Stimulated activated CD8-positive, alpha-beta memory T cell treated with anti-CD3 and anti-CD28 coated beads, Interleukin-15, amount 100 ng/mL, for 1 hour (primary cell): Measurements from ENCODE around the gene QKI.
A peak's percentile ranks its signal among the peaks of the same experiment; 100 is the strongest.
"Not testable (repeated sequence)": the region's sequence is repeated elsewhere in the genome, so short reads cannot be mapped to it uniquely, and the experiment has no call there.

Experiments used
- DNase-seq: peaks from one replicate; pipeline ENCODE4 v3.0.0-alpha.2; 2020; ENCODE audit warnings: low read depth

The QKI gene

GRCh38 chr6:163414117-163414945 lies at the start of gene QKI:
QKI (plus strand) TSS chr6:163414718; CDS start chr6:163415194, 476 bp downstream.
- peak; percentile 59 for DNase-seq

GRCh38 chr6:163366288-163366687 lies 48.2 kb upstream of the QKI start:
- DNase-seq: no peak

- no peak for DNase-seq
These were observed 46.9 kb upstream of the QKI start for GRCh38 chr6:163367497-163368183.

- DNase-seq: no peak
These were observed 45.4 kb upstream of the QKI start for GRCh38 chr6:163369141-163369540.

- DNase-seq: no peak
These were observed 44.7 kb upstream of the QKI start for GRCh38 chr6:163369628-163370365.

- DNase-seq: no peak
These were observed 43.9 kb upstream of the QKI start for GRCh38 chr6:163370464-163371117.

GRCh38 chr6:163371129-163371528 lies 43.4 kb upstream of the QKI start:
- DNase-seq: no peak

- no peak for DNase-seq
These were observed 41.3 kb upstream of the QKI start for GRCh38 chr6:163373240-163373639.

- no peak for DNase-seq
These were observed 39.2 kb upstream of the QKI start for GRCh38 chr6:163375361-163375760.

GRCh38 chr6:163376187-163376586 lies 38.3 kb upstream of the QKI start:
- DNase-seq: no peak

- no peak for DNase-seq
These were observed 37.0 kb upstream of the QKI start for GRCh38 chr6:163377561-163377960.

- no peak for DNase-seq
These were observed 34.3 kb upstream of the QKI start for GRCh38 chr6:163380216-163380615.

- DNase-seq: no peak
These were observed 33.3 kb upstream of the QKI start for GRCh38 chr6:163381118-163381756.

- not testable (repeated sequence) for DNase-seq
These were observed 31.1 kb upstream of the QKI start for GRCh38 chr6:163383396-163383795.

GRCh38 chr6:163383912-163384311 lies 30.6 kb upstream of the QKI start:
- DNase-seq: no peak

- no peak for DNase-seq
These were observed 30.0 kb upstream of the QKI start for GRCh38 chr6:163384510-163384909.

- DNase-seq: not testable (repeated sequence)
These were observed 29.0 kb upstream of the QKI start for GRCh38 chr6:163385503-163385902.

- no peak for DNase-seq
These were observed 28.1 kb upstream of the QKI start for GRCh38 chr6:163386329-163386908.

- no peak for DNase-seq
These were observed 27.2 kb upstream of the QKI start for GRCh38 chr6:163387317-163387716.

- DNase-seq: no peak
These were observed 25.2 kb upstream of the QKI start for GRCh38 chr6:163389354-163389753.

- DNase-seq: no peak
These were observed 23.7 kb upstream of the QKI start for GRCh38 chr6:163390770-163391169.
